Thyroid gland (tissue), 4 donors: ENCODE data around the gene TBX21. TPM values are rescaled to one million over a fixed set of nuclear protein-coding genes. Genes with fewer than 3 reads are reported as not detected.

Experiments used
- DNase-seq, 2 donors: peaks; one replicate each; pipeline ENCODE4 v3.0.0-alpha.2; 2019
- H3K27ac ChIP-seq, 3 donors: fragments of 200-600 bp; sonication (generic); 1 replicate in 2 of 3; 2 replicates in 1 of 3; pipeline ENCODE4 v1.5.1; 2016 to 2019; ENCODE audit warnings: mild to moderate bottlenecking in 1 of 3, moderate library complexity in 1 of 3
- H3K27me3 ChIP-seq: fragments of 200-600 bp; sonication (generic); one replicate; pipeline ENCODE4 v1.5.1; 2019
- H3K36me3 ChIP-seq, 2 donors: fragments of 200-600 bp; sonication (generic); one replicate each; pipeline ENCODE4 v1.5.1; 2016 to 2019
- H3K4me1 ChIP-seq, 2 donors: fragments of 200-600 bp; sonication (generic); one replicate each; pipeline ENCODE4 v1.5.1; 2017 to 2019
- H3K4me3 ChIP-seq, 3 donors: fragments of 200-600 bp; sonication (generic); replicated peaks in 1 of 3; 1 replicate in 2 of 3; 2 replicates in 1 of 3; pipeline ENCODE4 v1.5.1; 2016; ENCODE audit warnings: mild to moderate bottlenecking in 1 of 3
- H3K9me3 ChIP-seq: fragments of 200-600 bp; sonication (generic); one replicate; pipeline ENCODE4 v1.5.1; 2017
- POLR2A ChIP-seq, 2 donors: fragments of 450-650 bp; IDR thresholded peaks; one replicate each; pipeline ENCODE4 v1.6.1; 2017; ENCODE audit warnings: antibody characterized with exemption in 2 of 2, mild to moderate bottlenecking in 2 of 2, moderate library complexity in 1 of 2
- WGBS, 2 donors: methylation state at CpG; one replicate each; pipeline ENCODE4 v1.1.5; 2017; 5-methylcytosine and 5-hydroxymethylcytosine counted together
- intact Hi-C: fragments of 100-400 bp; cut with DNase I; formaldehyde crosslinking; loops from one replicate; pipeline ENCODE4 v1.15.1; 2023
- total RNA-seq, 4 donors: library from RNA; depleted of rRNA; stranded (reverse); fragments of >200 nt; gene quantifications; one replicate each; pipeline ENCODE4 v1.2.3, GENCODE V29; 2016
- TF ChIP-seq, protein P1 (sequence below), 6 experiments: fragments of 200-600 bp in 3 of 6; fragments of 450-650 bp in 3 of 6; sonication (generic) in 3 of 6; IDR thresholded peaks; one replicate each; pipeline ENCODE4 v1.5.1; 2016 to 2019; ENCODE audit warnings: antibody characterized with exemption in 6 of 6, mild to moderate bottlenecking in 2 of 6, inconsistent platforms in 1 of 6, moderate library complexity in 1 of 6

TBX21 gene
- total RNA-seq, 4 donors from 2014 or later = 0.40 to 2.9 (median 0.87) TPM

DNA sequence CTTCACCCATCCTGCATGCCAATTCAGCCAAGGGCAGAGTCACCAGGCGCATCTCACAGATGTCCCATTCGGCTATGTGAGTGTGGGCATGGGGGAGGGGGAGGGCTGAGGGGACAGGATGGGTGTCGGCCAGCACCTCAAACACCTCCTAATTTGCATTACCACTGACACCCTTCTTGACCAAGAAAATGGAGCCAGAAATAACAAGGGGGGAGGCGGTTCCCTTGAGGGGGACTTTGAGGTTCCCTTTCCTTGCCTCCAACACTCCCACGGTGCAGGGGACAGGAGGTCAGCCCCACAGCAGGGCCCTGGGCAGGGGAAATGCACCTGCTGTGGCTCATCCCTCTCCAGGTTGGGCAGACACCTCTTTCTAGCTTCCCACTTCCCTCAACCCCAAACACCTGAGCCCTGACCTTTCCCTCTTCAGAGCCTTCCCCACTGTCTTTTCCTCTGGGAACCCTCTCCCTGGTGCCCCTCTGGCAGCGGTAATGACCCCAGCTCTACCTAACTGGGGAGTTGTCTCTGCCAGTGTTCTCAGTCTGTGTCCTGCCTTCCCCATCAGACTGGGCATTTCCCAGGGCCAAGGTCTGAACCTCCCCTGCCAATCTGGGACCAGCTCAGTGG, 18.2 kb upstream of the TBX21 start:
- no peak for TF ChIP-seq POLR2A (IDR thresholded peaks at IDR 0.05)
- TF ChIP-seq, protein P1, sequence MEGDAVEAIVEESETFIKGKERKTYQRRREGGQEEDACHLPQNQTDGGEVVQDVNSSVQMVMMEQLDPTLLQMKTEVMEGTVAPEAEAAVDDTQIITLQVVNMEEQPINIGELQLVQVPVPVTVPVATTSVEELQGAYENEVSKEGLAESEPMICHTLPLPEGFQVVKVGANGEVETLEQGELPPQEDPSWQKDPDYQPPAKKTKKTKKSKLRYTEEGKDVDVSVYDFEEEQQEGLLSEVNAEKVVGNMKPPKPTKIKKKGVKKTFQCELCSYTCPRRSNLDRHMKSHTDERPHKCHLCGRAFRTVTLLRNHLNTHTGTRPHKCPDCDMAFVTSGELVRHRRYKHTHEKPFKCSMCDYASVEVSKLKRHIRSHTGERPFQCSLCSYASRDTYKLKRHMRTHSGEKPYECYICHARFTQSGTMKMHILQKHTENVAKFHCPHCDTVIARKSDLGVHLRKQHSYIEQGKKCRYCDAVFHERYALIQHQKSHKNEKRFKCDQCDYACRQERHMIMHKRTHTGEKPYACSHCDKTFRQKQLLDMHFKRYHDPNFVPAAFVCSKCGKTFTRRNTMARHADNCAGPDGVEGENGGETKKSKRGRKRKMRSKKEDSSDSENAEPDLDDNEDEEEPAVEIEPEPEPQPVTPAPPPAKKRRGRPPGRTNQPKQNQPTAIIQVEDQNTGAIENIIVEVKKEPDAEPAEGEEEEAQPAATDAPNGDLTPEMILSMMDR (IDR thresholded peaks at IDR 0.05) = no peak
- WGBS, 2 donors = 58 to 69% methylated on average over 6 of the region's 6 CpGs
- intact Hi-C loops = no loop called here
- H3K27ac ChIP-seq = no peak overlapping the region
- no peaks in the 10 kb centered on the region for H3K9me3 ChIP-seq
- H3K27me3 ChIP-seq = no peaks in the 10 kb centered on the region
- DNase-seq = no peak
- H3K36me3 ChIP-seq = peaks cover 0 to 4% of the 10 kb centered on the region in 2 donors
- H3K4me3 ChIP-seq = no peak overlapping the region
- no peaks in the 10 kb centered on the region for H3K4me1 ChIP-seq

DNA sequence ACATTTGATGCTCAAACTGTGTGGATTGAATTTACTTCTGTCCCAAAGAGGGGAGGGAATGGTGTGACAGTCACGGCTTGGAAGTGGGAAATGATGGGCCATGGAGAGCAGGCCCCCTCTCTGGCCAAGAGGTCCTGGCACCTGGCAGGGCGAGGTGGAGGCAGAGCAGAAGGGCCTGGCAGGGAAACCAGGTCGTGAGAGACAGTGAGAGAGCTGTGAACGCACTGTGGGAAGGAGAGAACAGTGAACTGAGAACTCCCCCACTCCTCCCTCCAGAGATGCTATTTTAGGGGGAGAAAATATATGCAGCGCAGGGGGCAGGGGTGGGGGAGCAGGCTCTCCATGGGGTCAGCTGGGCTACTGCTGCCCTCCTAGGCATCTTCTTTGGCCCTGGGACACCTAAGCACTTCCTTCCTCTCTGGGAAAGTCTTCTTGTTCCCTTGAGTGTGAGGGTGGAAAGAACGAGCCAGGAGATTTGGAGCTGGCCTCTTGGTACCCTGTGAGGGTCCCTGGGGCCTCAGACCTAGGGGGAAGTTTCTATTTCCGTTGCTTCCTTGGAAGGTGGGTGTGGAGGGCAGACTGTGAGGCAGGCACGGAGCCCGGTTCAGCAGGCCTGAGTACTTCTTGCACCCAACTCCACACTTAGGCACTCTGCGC, 17.2 kb upstream of the TBX21 start:
- TF ChIP-seq, protein P1 (IDR thresholded peaks at IDR 0.05) = no peak
- TF ChIP-seq POLR2A (IDR thresholded peaks at IDR 0.05) = no peak
- H3K27ac ChIP-seq = no peak overlapping the region
- intact Hi-C loops = no loop called here
- 81 to 83% methylated on average over 10 of the region's 10 CpGs for WGBS, 2 donors
- H3K4me1 ChIP-seq = peaks cover under 1% of the 10 kb centered on the region in 2 donors
- no peaks in the 10 kb centered on the region for H3K36me3 ChIP-seq
- H3K9me3 ChIP-seq = no peaks in the 10 kb centered on the region
- no peak for DNase-seq
- H3K4me3 ChIP-seq = no peak overlapping the region
- H3K27me3 ChIP-seq = peaks cover 6% of the 10 kb centered on the region

DNA sequence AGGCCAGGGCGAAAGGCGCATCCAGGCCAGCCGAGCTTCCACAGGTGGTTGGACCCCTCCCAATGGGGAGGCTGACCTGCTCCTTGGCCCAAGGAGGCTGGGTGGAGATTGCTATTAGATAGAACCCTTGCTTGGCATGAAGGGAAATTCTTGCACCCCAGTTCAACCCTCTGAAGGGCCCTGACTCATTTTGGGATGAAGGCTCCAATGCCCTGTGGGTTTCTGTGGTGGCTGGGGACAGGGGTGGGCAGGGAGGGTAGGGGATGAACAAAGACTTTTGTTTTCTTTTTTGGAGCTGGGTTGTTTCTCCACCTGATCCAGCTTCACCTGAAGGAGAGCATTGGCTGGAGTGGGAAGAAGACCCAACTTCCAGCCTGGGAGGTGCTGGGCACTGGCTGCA, 16.7 kb upstream of the TBX21 start:
- intact Hi-C loops = no loop called here
- Histone ChIP-seq H3K27me3 (peaks cover 12% of the 10 kb centered on the region), H3K4me1 (peaks cover 4 to 5% of the 10 kb centered on the region in 2 donors), H3K4me3 (no peak overlapping the region), H3K36me3 (no peaks in the 10 kb centered on the region), H3K27ac (no peak overlapping the region), H3K9me3 (no peaks in the 10 kb centered on the region)
- WGBS, 2 donors = 86 to 93% methylated on average over 3 of the region's 3 CpGs
- TF ChIP-seq, protein P1 (IDR thresholded peaks at IDR 0.05) = no peak
- TF ChIP-seq POLR2A (IDR thresholded peaks at IDR 0.05) = no peak
- DNase-seq = no peak

- TF ChIP-seq POLR2A (IDR thresholded peaks at IDR 0.05) = no peak
- TF ChIP-seq, protein P1 (IDR thresholded peaks at IDR 0.05) = no peak
- Histone ChIP-seq H3K27ac (no peak overlapping the region), H3K4me3 (no peak overlapping the region), H3K27me3 (peaks cover 12% of the 10 kb centered on the region), H3K36me3 (no peaks in the 10 kb centered on the region), H3K9me3 (no peaks in the 10 kb centered on the region), H3K4me1 (peaks cover 4 to 5% of the 10 kb centered on the region in 2 donors)
- intact Hi-C loops = no loop called here
- no peak for DNase-seq
- WGBS, 2 donors = 38 to 81% methylated on average over 1 to 2 of the region's 2 CpGs
These were observed 15.8 kb upstream of the TBX21 start for GRCh38 chr17:47717261-47717697.

DNA sequence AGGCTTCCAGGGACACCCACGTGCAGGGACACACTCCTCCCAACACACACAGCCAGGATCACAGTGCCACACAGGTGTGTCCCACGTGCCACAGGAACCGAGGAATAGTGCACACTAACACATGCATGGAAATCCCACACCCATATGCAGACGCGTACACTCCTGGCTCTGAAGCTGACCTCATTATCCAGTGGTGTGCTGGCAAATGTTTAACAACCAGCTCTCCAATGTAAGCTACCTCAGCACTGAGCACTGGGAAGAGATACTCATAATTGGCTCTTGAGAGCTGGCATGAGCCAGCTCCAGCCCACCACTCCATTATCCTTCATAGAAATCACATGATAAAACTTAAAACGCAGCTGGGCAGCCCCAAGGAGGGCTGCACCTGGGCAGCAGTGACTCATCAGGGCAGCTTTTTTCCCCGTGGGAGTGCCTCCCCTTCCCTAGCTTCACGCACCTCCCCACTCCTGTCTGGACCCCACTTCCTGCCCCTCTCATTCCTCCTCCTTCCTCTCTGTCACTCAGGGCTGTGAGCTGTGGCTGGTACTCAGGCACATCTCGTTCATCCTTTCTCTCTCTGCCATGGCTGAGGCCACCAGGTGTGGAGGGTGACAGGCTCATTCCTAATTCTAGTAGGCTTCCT, 14.9 kb upstream of the TBX21 start:
- no peak for DNase-seq
- Histone ChIP-seq H3K27ac (no peak overlapping the region), H3K4me1 (peaks cover 4 to 5% of the 10 kb centered on the region in 2 donors), H3K36me3 (no peaks in the 10 kb centered on the region), H3K9me3 (no peaks in the 10 kb centered on the region), H3K27me3 (peaks cover 12% of the 10 kb centered on the region), H3K4me3 (no peak overlapping the region)
- intact Hi-C loops = no loop called here
- 14 to 23% methylated on average over 5 to 9 of the region's 9 CpGs for WGBS, 2 donors
- TF ChIP-seq POLR2A (IDR thresholded peaks at IDR 0.05) = no peak
- TF ChIP-seq, protein P1 (IDR thresholded peaks at IDR 0.05) = no peak
